ENCODE results near the gene CCDC187. TPM values are rescaled to one million over a fixed set of nuclear protein-coding genes. Genes with fewer than 3 reads are reported as not detected.

Gene CCDC187
- total and polyA plus RNA-seq, 4 experiments from 2014 or later: not detected

DNA sequence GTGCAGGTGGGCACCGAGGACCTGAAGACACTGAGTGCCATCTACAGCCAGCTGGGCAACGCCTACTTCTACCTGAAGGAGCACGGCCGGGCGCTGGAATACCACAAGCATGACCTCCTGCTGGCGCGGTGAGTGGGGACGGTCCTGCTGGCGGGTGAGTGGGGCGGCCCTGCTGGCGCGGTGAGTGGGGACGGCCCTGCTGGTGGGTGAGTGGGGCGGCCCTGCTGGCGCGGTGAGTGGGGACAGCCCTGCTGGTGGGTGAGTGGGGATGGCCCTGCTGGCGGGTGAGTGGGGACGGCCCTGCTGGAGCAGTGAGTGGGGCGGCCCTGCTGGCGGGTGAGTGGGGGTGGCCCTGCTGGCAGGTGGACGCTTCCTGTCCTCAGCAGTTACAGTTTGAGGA is 30.6 kb upstream of the CCDC187 start:
- H3K36me3 ChIP-seq (ENCODE audit: insufficient read depth, low read length): no peaks in the 10 kb centered on the region
- Mint-ChIP-seq H3K36me3 (no peaks in the 10 kb centered on the region), H3K9me3 (no peaks in the 10 kb centered on the region), H3K4me3 (no peak overlapping the region), H3K27ac (no peak overlapping the region), H3K4me1 (no peaks in the 10 kb centered on the region), H3K27me3 (no peaks in the 10 kb centered on the region)
- no peaks in the 10 kb centered on the region for H3K27me3 ChIP-seq (ENCODE audit: insufficient read depth, low read length)
- no peaks in the 10 kb centered on the region for H3K4me1 ChIP-seq (ENCODE audit: insufficient read depth, low read length)
- ChIA-PET CTCF (ENCODE audit: partially characterized antibody) (no interaction called here), POLR2A (ENCODE audit: partially characterized antibody) (interaction anchor here (1.6 kb wide), 1 partner anchor 29 kb away, joined by 5 read pairs; the partner anchor contains the start of gene DNLZ)
- intact Hi-C loops (cut with micrococcal nuclease): no loop called here
- H3K4me3 ChIP-seq (ENCODE audit: low read length in 2 of 2): no peak overlapping the region
- H3K9me3 ChIP-seq (ENCODE audit: control insufficient read depth in 1 of 2, low read length in 2 of 2): no peaks in the 10 kb centered on the region
- H3K27ac ChIP-seq (ENCODE audit: low read depth, low read length): no peak overlapping the region
- DNase-seq: no peak

GRCh38 chr9:136333486-136333885 is 29.6 kb upstream of the CCDC187 start:
- CTCF ChIA-PET (ENCODE audit: partially characterized antibody): no interaction called here
- no peak for DNase-seq
- Mint-ChIP-seq H3K36me3 (no peaks in the 10 kb centered on the region), H3K9me3 (no peaks in the 10 kb centered on the region), H3K27me3 (no peaks in the 10 kb centered on the region), H3K4me1 (peaks cover 0 to 6% (median 3%) of the 10 kb centered on the region in 4 donors), H3K4me3 (no peak overlapping the region), H3K27ac (peak overlapping the region in 1 of 7 donors; percentile 25)
- intact Hi-C loops (cut with micrococcal nuclease): no loop called here
- no peak overlapping the region for H3K4me3 ChIP-seq (ENCODE audit: low read length in 2 of 2)
- POLR2A ChIA-PET (ENCODE audit: partially characterized antibody): no interaction called here
- no peak overlapping the region for H3K27ac ChIP-seq (ENCODE audit: low read depth, low read length)
- no peaks in the 10 kb centered on the region for H3K27me3 ChIP-seq (ENCODE audit: insufficient read depth, low read length)
- no peaks in the 10 kb centered on the region for H3K36me3 ChIP-seq (ENCODE audit: insufficient read depth, low read length)
- peaks cover 7% of the 10 kb centered on the region for H3K4me1 ChIP-seq (ENCODE audit: insufficient read depth, low read length)
- H3K9me3 ChIP-seq (ENCODE audit: control insufficient read depth in 1 of 2, low read length in 2 of 2): no peaks in the 10 kb centered on the region

DNA sequence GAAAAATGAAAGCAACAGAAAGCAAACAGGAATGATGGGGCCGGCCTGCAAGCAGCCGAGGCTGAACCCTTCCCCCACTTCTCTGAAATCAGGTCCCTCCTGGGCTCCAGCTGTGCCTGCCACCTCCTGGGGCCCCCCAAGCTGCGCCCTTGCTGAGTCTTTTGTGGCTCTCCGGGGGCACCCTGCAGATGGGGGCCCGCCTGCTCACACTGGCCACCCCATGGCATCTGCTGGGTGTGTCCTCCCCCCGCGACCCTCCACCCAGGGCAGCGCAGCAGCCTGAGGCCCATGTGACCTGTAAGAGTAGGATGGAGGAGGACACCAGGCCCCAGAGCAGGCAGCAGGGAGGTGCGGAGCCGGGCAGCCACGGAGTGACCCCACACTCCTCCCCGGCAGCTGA is 29.2 kb upstream of the CCDC187 start:
- peaks cover 11% of the 10 kb centered on the region for H3K4me1 ChIP-seq (ENCODE audit: insufficient read depth, low read length)
- H3K27me3 Mint-ChIP-seq: no peaks in the 10 kb centered on the region
- H3K9me3 Mint-ChIP-seq: no peaks in the 10 kb centered on the region
- H3K27me3 ChIP-seq (ENCODE audit: insufficient read depth, low read length): no peaks in the 10 kb centered on the region
- ChIA-PET POLR2A (ENCODE audit: partially characterized antibody) (no interaction called here), CTCF (ENCODE audit: partially characterized antibody) (no interaction called here)
- no peak overlapping the region for H3K4me3 ChIP-seq (ENCODE audit: low read length in 2 of 2)
- no peaks in the 10 kb centered on the region for H3K9me3 ChIP-seq (ENCODE audit: control insufficient read depth in 1 of 2, low read length in 2 of 2)
- H3K4me3 Mint-ChIP-seq: no peak overlapping the region
- no peak overlapping the region for H3K27ac ChIP-seq (ENCODE audit: low read depth, low read length)
- H3K36me3 ChIP-seq (ENCODE audit: insufficient read depth, low read length): no peaks in the 10 kb centered on the region
- H3K36me3 Mint-ChIP-seq: no peaks in the 10 kb centered on the region
- no peak for DNase-seq
- no peak overlapping the region for H3K27ac Mint-ChIP-seq
- peaks cover 0 to 8% (median 3%) of the 10 kb centered on the region in 4 donors for H3K4me1 Mint-ChIP-seq
- intact Hi-C loops (cut with micrococcal nuclease): no loop called here

DNA sequence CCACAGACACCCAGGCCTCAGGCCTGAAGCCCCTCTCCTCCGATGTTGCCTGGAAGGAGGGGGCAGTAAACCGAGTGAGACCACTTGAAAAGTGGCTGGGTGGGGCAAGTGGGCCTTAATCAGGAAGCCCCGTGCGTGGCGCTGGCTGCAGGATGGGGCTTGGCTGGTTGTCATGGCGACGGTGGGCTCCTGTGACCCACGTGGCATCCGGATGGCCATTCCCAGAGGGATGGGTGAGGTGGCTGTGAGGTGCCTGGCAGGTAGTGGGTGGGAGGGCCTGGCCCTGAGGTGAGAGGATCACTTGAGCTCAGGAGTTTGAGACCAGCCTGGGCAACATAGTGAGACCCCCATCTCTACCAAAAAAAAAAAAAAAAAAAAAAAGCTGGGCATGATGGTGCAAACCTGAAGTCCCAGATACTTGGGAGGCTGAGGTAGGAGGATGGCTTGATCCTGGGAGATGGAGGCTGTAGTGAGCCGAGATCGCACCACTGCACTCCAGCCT is 28.6 kb upstream of the CCDC187 start:
- Mint-ChIP-seq H3K4me3 (no peak overlapping the region), H3K9me3 (no peaks in the 10 kb centered on the region), H3K4me1 (peaks cover 0 to 8% (median 3%) of the 10 kb centered on the region in 4 donors), H3K27ac (no peak overlapping the region), H3K27me3 (no peaks in the 10 kb centered on the region), H3K36me3 (no peaks in the 10 kb centered on the region)
- Histone ChIP-seq H3K9me3 (ENCODE audit: control insufficient read depth in 1 of 2, low read length in 2 of 2) (no peaks in the 10 kb centered on the region), H3K27ac (ENCODE audit: low read depth, low read length) (no peak overlapping the region), H3K4me1 (ENCODE audit: insufficient read depth, low read length) (peaks cover 12% of the 10 kb centered on the region), H3K4me3 (ENCODE audit: low read length in 2 of 2) (no peak overlapping the region), H3K27me3 (ENCODE audit: insufficient read depth, low read length) (no peaks in the 10 kb centered on the region), H3K36me3 (ENCODE audit: insufficient read depth, low read length) (no peaks in the 10 kb centered on the region)
- DNase-seq: no peak
- ChIA-PET POLR2A (ENCODE audit: partially characterized antibody) (no interaction called here), CTCF (ENCODE audit: partially characterized antibody) (no interaction called here)
- intact Hi-C loops (cut with micrococcal nuclease): no loop called here

DNA sequence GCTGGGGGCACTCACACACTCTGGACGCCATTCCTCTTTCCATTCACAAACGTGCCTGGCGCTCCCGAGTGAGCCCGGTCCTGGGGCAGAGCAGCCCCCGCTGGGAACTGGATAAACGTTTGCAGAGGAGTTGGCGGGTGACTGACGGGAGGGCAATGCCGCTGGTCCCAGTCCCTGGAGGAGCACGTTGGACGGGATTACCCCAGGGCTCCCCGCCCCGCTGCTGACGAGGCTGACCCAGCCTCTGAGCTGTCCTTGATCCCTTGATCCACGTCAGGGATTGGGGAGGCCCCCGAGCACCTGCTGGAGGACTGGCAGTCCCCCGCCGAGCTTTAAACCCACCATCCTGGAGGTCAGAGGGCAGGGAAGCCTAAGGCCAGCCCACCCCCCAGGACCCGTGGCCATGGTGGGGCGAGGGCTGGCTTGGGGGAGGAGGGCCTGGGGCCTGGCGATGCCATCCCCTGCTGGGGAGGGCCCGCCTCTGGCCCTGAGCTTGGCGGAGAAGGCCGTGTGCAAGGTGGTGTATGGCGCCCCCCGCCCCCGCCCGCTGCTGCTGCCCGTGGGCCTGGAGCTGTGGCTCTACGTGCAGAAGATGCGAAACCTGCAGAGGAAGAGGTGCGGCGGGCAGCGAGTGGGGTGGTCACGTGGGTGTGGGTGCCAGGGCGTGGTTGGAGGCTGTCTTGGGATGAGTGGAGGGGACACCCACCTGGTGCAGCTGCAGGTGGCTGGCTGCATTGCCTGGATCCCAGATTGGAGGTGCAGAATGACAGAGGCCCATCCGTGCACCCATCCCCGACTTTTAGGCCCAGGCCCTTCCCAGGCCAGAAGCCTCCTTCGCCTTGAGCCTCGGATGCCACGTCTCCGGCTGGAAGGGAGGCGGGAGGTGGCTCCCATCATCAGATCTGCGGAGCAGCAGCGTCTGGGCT is 27.9 kb upstream of the CCDC187 start:
- Mint-ChIP-seq H3K4me3 (no peak overlapping the region), H3K27ac (no peak overlapping the region), H3K27me3 (no peaks in the 10 kb centered on the region), H3K9me3 (no peaks in the 10 kb centered on the region), H3K4me1 (peaks cover 0 to 8% (median 3%) of the 10 kb centered on the region in 4 donors), H3K36me3 (no peaks in the 10 kb centered on the region)
- no peaks in the 10 kb centered on the region for H3K27me3 ChIP-seq (ENCODE audit: insufficient read depth, low read length)
- intact Hi-C loops (cut with micrococcal nuclease): no loop called here
- peaks cover 15% of the 10 kb centered on the region for H3K4me1 ChIP-seq (ENCODE audit: insufficient read depth, low read length)
- no peaks in the 10 kb centered on the region for H3K36me3 ChIP-seq (ENCODE audit: insufficient read depth, low read length)
- no peak overlapping the region for H3K27ac ChIP-seq (ENCODE audit: low read depth, low read length)
- CTCF ChIA-PET (ENCODE audit: partially characterized antibody): no interaction called here
- H3K9me3 ChIP-seq (ENCODE audit: control insufficient read depth in 1 of 2, low read length in 2 of 2): no peaks in the 10 kb centered on the region
- POLR2A ChIA-PET (ENCODE audit: partially characterized antibody): no interaction called here
- DNase-seq: no peak
- H3K4me3 ChIP-seq (ENCODE audit: low read length in 2 of 2): no peak overlapping the region

- no peaks in the 10 kb centered on the region for H3K27me3 Mint-ChIP-seq
- no peak for DNase-seq
- Histone ChIP-seq H3K27ac (ENCODE audit: low read depth, low read length) (no peak overlapping the region), H3K9me3 (ENCODE audit: control insufficient read depth in 1 of 2, low read length in 2 of 2) (no peaks in the 10 kb centered on the region), H3K36me3 (ENCODE audit: insufficient read depth, low read length) (no peaks in the 10 kb centered on the region), H3K4me3 (ENCODE audit: low read length in 2 of 2) (no peak overlapping the region), H3K4me1 (ENCODE audit: insufficient read depth, low read length) (peaks cover 16% of the 10 kb centered on the region), H3K27me3 (ENCODE audit: insufficient read depth, low read length) (no peaks in the 10 kb centered on the region)
- no peak overlapping the region for H3K4me3 Mint-ChIP-seq
- H3K4me1 Mint-ChIP-seq: peaks cover 0 to 8% (median 3%) of the 10 kb centered on the region in 4 donors
- intact Hi-C loops (cut with micrococcal nuclease): no loop called here
- H3K27ac Mint-ChIP-seq: no peak overlapping the region
- CTCF ChIA-PET (ENCODE audit: partially characterized antibody): no interaction called here
- H3K36me3 Mint-ChIP-seq: no peaks in the 10 kb centered on the region
- POLR2A ChIA-PET (ENCODE audit: partially characterized antibody): interaction anchor here (0.6 kb wide), 1 partner anchor 18 kb away, joined by 5 read pairs; no protein-coding TSS in a partner anchor
- no peaks in the 10 kb centered on the region for H3K9me3 Mint-ChIP-seq
Observed at GRCh38 chr9:136331030-136331429, 27.1 kb upstream of the CCDC187 start.

DNA sequence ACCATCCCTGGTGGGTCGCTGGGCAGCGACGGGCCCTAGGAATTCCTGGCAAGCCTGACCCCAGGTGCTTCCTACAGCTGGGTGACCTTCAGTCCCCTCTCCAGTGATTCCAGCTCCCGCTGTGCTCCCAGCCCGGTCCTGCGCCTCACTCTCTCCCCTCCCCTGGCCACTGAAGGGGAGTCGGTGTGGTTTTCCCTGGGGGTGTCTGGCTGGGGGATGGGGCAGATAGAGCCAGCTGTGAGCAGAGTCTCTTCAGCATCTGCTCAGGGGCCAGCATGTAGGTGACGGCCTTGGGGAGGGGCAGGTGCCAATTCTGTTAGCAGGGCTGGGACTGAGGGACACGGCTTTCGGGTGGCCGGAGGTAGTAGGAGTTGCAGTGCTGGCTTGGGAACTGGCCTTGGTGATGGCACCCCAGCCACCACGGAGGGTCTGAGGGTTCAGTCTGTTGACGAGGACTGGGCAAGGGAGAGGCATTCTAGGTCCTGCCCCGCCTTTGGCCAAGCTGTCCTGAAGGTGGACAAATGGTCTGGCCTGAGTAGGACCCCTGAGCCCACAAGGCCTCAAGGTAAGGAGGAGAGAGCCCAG is 26.6 kb upstream of the CCDC187 start:
- no peaks in the 10 kb centered on the region for H3K27me3 ChIP-seq (ENCODE audit: insufficient read depth, low read length)
- POLR2A ChIA-PET (ENCODE audit: partially characterized antibody): interaction anchor here (0.6 kb wide), 1 partner anchor 17 kb away, joined by 5 read pairs; no protein-coding TSS in a partner anchor
- Mint-ChIP-seq H3K4me3 (no peak overlapping the region), H3K27ac (no peak overlapping the region), H3K27me3 (no peaks in the 10 kb centered on the region), H3K36me3 (no peaks in the 10 kb centered on the region), H3K4me1 (peaks cover 0 to 8% (median 3%) of the 10 kb centered on the region in 4 donors), H3K9me3 (no peaks in the 10 kb centered on the region)
- H3K9me3 ChIP-seq (ENCODE audit: control insufficient read depth in 1 of 2, low read length in 2 of 2): no peaks in the 10 kb centered on the region
- peaks cover 16% of the 10 kb centered on the region for H3K4me1 ChIP-seq (ENCODE audit: insufficient read depth, low read length)
- H3K4me3 ChIP-seq (ENCODE audit: low read length in 2 of 2): no peak overlapping the region
- CTCF ChIA-PET (ENCODE audit: partially characterized antibody): no interaction called here
- H3K36me3 ChIP-seq (ENCODE audit: insufficient read depth, low read length): no peaks in the 10 kb centered on the region
- intact Hi-C loops (cut with micrococcal nuclease): no loop called here
- DNase-seq: no peak
- no peak overlapping the region for H3K27ac ChIP-seq (ENCODE audit: low read depth, low read length)

All from CD4-positive, alpha-beta memory T cell (primary cell).